ENCODE results near the gene TFPI2.

GRCh38 chr7:93906267-93906666, 15.7 kb upstream of the TFPI2 start, which contains the start of gene GNGT1:
- TF ChIP-seq CTCF (conservative IDR thresholded peaks at IDR 0.05; ENCODE audit: low read length) (no peak), EZH2phosphoT487 (IDR thresholded peaks at IDR 0.05; ENCODE audit: borderline replicate concordance, low read depth, low read length) (no peak)

Measured in OCI-LY7 (cell line).